HCT116 (cell line): Measurements from ENCODE around the gene TSR1. TPM values are rescaled to one million over a fixed set of nuclear protein-coding genes. Genes with fewer than 3 reads are reported as not detected.

Experiments used
- ATAC-seq: fragments of 200-7000 bp; cut with Tn5 transposase; 2 replicates; pipeline ENCODE4 v1.9.1; 2020; ENCODE audit warnings: mild to moderate bottlenecking, moderate library complexity
- BruUV-seq: library from RNA; stranded (reverse); fragments of 400-500 nt; replicated peaks from 2 replicates; lab custom pipeline; 2021; lab: Mats Ljungman, UMichigan
- CTCF ChIA-PET: fragments of 300-600 bp; sonication (Branson Sonifier 250); formaldehyde crosslinking; loops from one replicate; lab custom pipeline; 2021; ENCODE audit warnings: antibody characterized with exemption; lab: Charles Lee
- POLR2A ChIA-PET: fragments of 300-600, 350-600 bp; sonication (Branson Sonifier 250); formaldehyde crosslinking; loops from one replicate; lab custom pipeline; 2021; ENCODE audit warnings: antibody characterized with exemption; lab: Charles Lee
- RAD21 ChIA-PET, 2 experiments: fragments of 300-600 bp; sonication (Branson Sonifier 250); formaldehyde crosslinking; loops; one replicate each; lab custom pipeline; 2023; ENCODE audit warnings: low total read pairs in 2 of 2; ENCODE audit not compliant: uncharacterized antibody in 2 of 2, unreplicated experiment in 2 of 2, low non-redundant PET in 1 of 2; lab: Charles Lee
- DNase-seq: peaks from one replicate; pipeline ENCODE4 v3.0.0-alpha.2; 2010; ENCODE audit warnings: low read depth, low spot score
- H2AFZ ChIP-seq: fragments of 200-600 bp; shearing (Covaris generic), sonication (generic); 2 replicates; pipeline ENCODE4 v1.6.1; 2017; ENCODE audit warnings: low read depth, mixed run types, mixed read lengths, antibody characterized with exemption, low read length; ENCODE audit not compliant: poor library complexity, severe bottlenecking
- H3K27ac ChIP-seq: 2 replicates; pipeline ENCODE4 v1.5.1; 2012; ENCODE audit warnings: low read depth, low read length
- H3K27me3 ChIP-seq: fragments of 200-600 bp; sonication (generic); 2 replicates; pipeline ENCODE4 v1.6.1; 2016; ENCODE audit warnings: mixed run types, low read length, mixed read lengths; ENCODE audit not compliant: insufficient read depth
- H3K36me3 ChIP-seq, 2 experiments: fragments of 200-500 bp in 1 of 2; fragments of 200-600 bp in 1 of 2; sonication (Bioruptor generic) in 1 of 2; sonication (generic) in 1 of 2; 2 replicates each; pipeline versions ENCODE4 v1.5.1 to v1.6.1; 2014 to 2016; ENCODE audit warnings: low read length in 2 of 2, inconsistent platforms in 1 of 2, mixed read lengths in 1 of 2, mixed run types in 1 of 2; ENCODE audit not compliant: insufficient read depth in 2 of 2, control insufficient read depth in 1 of 2
- H3K4me1 ChIP-seq, 2 experiments: fragments of 200-600 bp in 1 of 2; sonication (generic) in 1 of 2; 2 replicates each; pipeline versions ENCODE4 v1.5.1 to v1.6.1; 2012 to 2017; ENCODE audit warnings: low read length in 2 of 2, inconsistent platforms in 1 of 2, mild to moderate bottlenecking in 1 of 2, mixed read lengths in 1 of 2, mixed run types in 1 of 2, moderate library complexity in 1 of 2; ENCODE audit not compliant: insufficient read depth in 2 of 2, control insufficient read depth in 1 of 2
- H3K4me2 ChIP-seq: fragments of 200-600 bp; sonication (generic); 2 replicates; pipeline ENCODE4 v1.6.1; 2017; ENCODE audit warnings: mixed run types, low read length, mixed read lengths
- H3K4me3 ChIP-seq, 2 experiments: fragments of 200-600 bp in 1 of 2; sonication (generic) in 1 of 2; replicated peaks in 1 of 2; 2 replicates each; pipeline ENCODE4 v1.5.1; 2011 to 2016; ENCODE audit warnings: low read length in 2 of 2, control low read depth in 1 of 2, low read depth in 1 of 2, mild to moderate bottlenecking in 1 of 2, mixed read lengths in 1 of 2, mixed run types in 1 of 2
- H3K79me2 ChIP-seq: fragments of 200-600 bp; sonication (generic); 2 replicates; pipeline ENCODE4 v1.6.1; 2017; ENCODE audit warnings: mild to moderate bottlenecking, mixed run types, low read length, moderate library complexity, mixed read lengths; ENCODE audit not compliant: insufficient read depth
- H3K9ac ChIP-seq: fragments of 200-600 bp; sonication (generic); 2 replicates; pipeline ENCODE4 v1.6.1; 2016; ENCODE audit warnings: low read length, mixed read lengths
- H3K9me2 ChIP-seq: fragments of 200-600 bp; sonication (generic), shearing (Covaris generic); 2 replicates; pipeline ENCODE4 v1.6.1; 2017; ENCODE audit warnings: mixed run types, mild to moderate bottlenecking, moderate library complexity; ENCODE audit not compliant: insufficient read depth
- H3K9me3 ChIP-seq, 2 experiments: fragments of 200-500 bp in 1 of 2; fragments of 200-600 bp in 1 of 2; sonication (Bioruptor generic) in 1 of 2; sonication (generic) in 1 of 2; 2 replicates each; pipeline ENCODE4 v1.6.1; 2014 to 2017; ENCODE audit warnings: low read length in 2 of 2, mixed read lengths in 2 of 2, inconsistent platforms in 1 of 2, low read depth in 1 of 2, mild to moderate bottlenecking in 1 of 2, mixed run types in 1 of 2, moderate library complexity in 1 of 2; ENCODE audit not compliant: control insufficient read depth in 1 of 2, insufficient read depth in 1 of 2
- H4K20me1 ChIP-seq: fragments of 200-600 bp; sonication (generic), shearing (Covaris generic); 2 replicates; pipeline ENCODE4 v1.6.1; 2017; ENCODE audit warnings: mixed run types, mild to moderate bottlenecking, moderate library complexity; ENCODE audit not compliant: insufficient read depth
- ATF3 ChIP-seq: IDR thresholded peaks from 2 replicates; pipeline ENCODE4 v1.6.1; 2012
- CBX3 ChIP-seq: IDR thresholded peaks from 2 replicates; pipeline ENCODE4 v1.6.1; 2012; ENCODE audit warnings: low read depth
- EGR1 ChIP-seq: IDR thresholded peaks from 2 replicates; pipeline ENCODE4 v1.6.1; 2012; ENCODE audit warnings: low read depth
- ELF1 ChIP-seq: IDR thresholded peaks from 2 replicates; pipeline ENCODE4 v1.6.1; 2012; ENCODE audit warnings: low read depth, borderline replicate concordance
- EZH2 ChIP-seq: fragments of 200-600 bp; sonication (generic); IDR thresholded peaks from 2 replicates; pipeline ENCODE4 v1.6.1; 2017; ENCODE audit warnings: antibody characterized with exemption, mixed run types
- EZH2phosphoT487 ChIP-seq: fragments of 200-600 bp; IDR thresholded peaks from 2 replicates; pipeline ENCODE4 v1.6.1; 2018; ENCODE audit warnings: antibody characterized with exemption, borderline replicate concordance
- JUND ChIP-seq: IDR thresholded peaks from 2 replicates; pipeline ENCODE4 v1.6.1; 2012
- POLR2A ChIP-seq: IDR thresholded peaks from 2 replicates; pipeline ENCODE4 v1.7.0; 2011; ENCODE audit warnings: borderline replicate concordance; ENCODE audit not compliant: insufficient read depth, insufficient read length; ENCODE audit errors: extremely low read depth
- RAD21 ChIP-seq: IDR thresholded peaks from 2 replicates; pipeline ENCODE4 v1.6.1; 2012; ENCODE audit warnings: low read depth, mild to moderate bottlenecking
- SIN3A ChIP-seq: IDR thresholded peaks from 2 replicates; pipeline ENCODE4 v1.6.1; 2012; ENCODE audit warnings: low read depth
- SP1 ChIP-seq: IDR thresholded peaks from 2 replicates; pipeline ENCODE4 v1.6.1; 2012; ENCODE audit warnings: low read depth
- SRF ChIP-seq: IDR thresholded peaks from 2 replicates; pipeline ENCODE4 v1.6.1; 2012; ENCODE audit warnings: low read depth
- TCF7L2 ChIP-seq: IDR thresholded peaks from 2 replicates; pipeline ENCODE4 v1.7.0; 2011; ENCODE audit warnings: borderline replicate concordance, inconsistent platforms; ENCODE audit not compliant: insufficient read depth, insufficient read length; ENCODE audit errors: extremely low read depth
- YY1 ChIP-seq: IDR thresholded peaks from 2 replicates; pipeline ENCODE4 v1.6.1; 2011; ENCODE audit warnings: low read length, low read depth, moderate library complexity, mild to moderate bottlenecking; ENCODE audit not compliant: insufficient replicate concordance; ENCODE audit errors: extremely low read depth
- ZBTB33 ChIP-seq: IDR thresholded peaks from 2 replicates; pipeline ENCODE4 v1.6.1; 2011; ENCODE audit warnings: mild to moderate bottlenecking, low read length, moderate library complexity; ENCODE audit not compliant: insufficient replicate concordance; ENCODE audit errors: extremely low read depth
- ZFX ChIP-seq: fragments of 450-650 bp; IDR thresholded peaks from 2 replicates; pipeline ENCODE4 v1.6.1; 2017
- ZNF274 ChIP-seq: fragments of 200-500 bp; sonication (Bioruptor generic); IDR thresholded peaks from 2 replicates; pipeline ENCODE4 v1.6.1; 2014; ENCODE audit warnings: mild to moderate bottlenecking, low read depth, low read length, inconsistent platforms
- intact Hi-C: fragments of 100-400 bp; cut with micrococcal nuclease; formaldehyde crosslinking; loops from 2 replicates; pipeline ENCODE4 v1.10.0; 2022
- total RNA-seq: library from RNA; stranded (reverse); gene quantifications from one replicate; pipeline ENCODE4 v1.2.1, GENCODE V29; 2021; ENCODE audit not compliant: unreplicated experiment
- TF ChIP-seq, protein P1 (sequence below): IDR thresholded peaks from 2 replicates; pipeline ENCODE4 v1.6.1; 2012

TSR1 gene
- total RNA-seq, 1 experiment from 2014 or later: 77.2 TPM

GRCh38 chr17:2279707-2280106 lies 56.5 kb downstream of the TSR1 start:
- intact Hi-C loops: no loop called here
- CTCF ChIA-PET: no interaction called here
- no peaks in the 10 kb centered on the region for H3K79me2 ChIP-seq
- H3K27me3 ChIP-seq: no peaks in the 10 kb centered on the region
- no peaks in the 10 kb centered on the region for H3K9me3 ChIP-seq
- no peaks in the 10 kb centered on the region for H4K20me1 ChIP-seq
- no peaks in the 10 kb centered on the region for H3K4me1 ChIP-seq
- H3K9me2 ChIP-seq: no peaks in the 10 kb centered on the region
- DNase-seq (no peak), ATAC-seq (no peak)
- H2AFZ ChIP-seq: no peak overlapping the region
- H3K36me3 ChIP-seq: peaks cover 23% of the 10 kb centered on the region in 2 experiments; a peak in 3 of 4 replicates
- no peak overlapping the region for H3K9ac ChIP-seq
- POLR2A ChIA-PET: no interaction called here
- TF ChIP-seq TCF7L2 (no peak), JUND (no peak)
- no peak overlapping the region for H3K4me2 ChIP-seq
- RAD21 ChIA-PET: no interaction called here
- no TSS peak for BruUV-seq
- no peak overlapping the region for H3K4me3 ChIP-seq
- H3K27ac ChIP-seq: no peak overlapping the region

DNA sequence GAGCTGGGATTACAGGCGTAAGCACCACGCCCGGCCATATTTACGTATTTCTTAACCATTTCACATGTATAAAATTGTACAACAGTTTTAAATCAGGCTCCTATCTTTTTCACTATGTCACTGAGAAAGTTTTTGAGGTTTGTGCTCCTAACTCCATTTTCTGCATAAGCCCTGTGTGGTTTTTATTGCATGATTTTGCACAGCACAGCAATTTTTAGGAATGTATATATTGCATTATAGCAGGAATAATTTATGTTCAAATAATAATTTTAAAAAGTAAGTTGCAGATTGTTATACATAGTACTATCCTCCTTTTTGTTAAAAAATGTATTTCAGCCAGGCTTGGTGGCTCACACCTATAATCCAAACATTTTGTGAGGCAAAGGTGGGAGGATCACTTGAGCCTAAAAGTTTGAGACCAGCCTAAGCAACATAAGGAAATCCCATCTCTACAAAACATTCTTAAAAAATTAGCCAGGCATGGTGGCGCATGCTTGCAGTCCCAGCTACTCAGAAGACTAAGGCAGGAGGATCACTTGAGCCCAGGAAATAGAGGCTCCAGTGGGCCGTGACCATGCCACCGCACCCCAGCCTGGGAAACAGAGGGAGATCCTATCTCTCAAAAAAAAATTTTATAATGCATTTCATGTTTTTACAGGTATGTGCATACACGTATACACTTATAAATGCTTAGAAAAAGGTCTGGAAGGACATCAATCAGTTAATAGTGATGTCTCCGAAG lies 58.7 kb downstream of the TSR1 start:
- no peak for DNase-seq
- RAD21 ChIA-PET: no interaction called here

More for the DNA sequence above, 58.7 kb downstream of the TSR1 start:
- no peak overlapping the region for H3K4me3 ChIP-seq
- BruUV-seq: no TSS peak
- H3K9me3 ChIP-seq: no peaks in the 10 kb centered on the region
- CTCF ChIA-PET: no interaction called here
- ATAC-seq: no peak
- H3K4me1 ChIP-seq: no peaks in the 10 kb centered on the region
- H3K4me2 ChIP-seq: no peak overlapping the region
- H3K27me3 ChIP-seq: no peaks in the 10 kb centered on the region
- no peak overlapping the region for H2AFZ ChIP-seq
- TF ChIP-seq YY1 (no peak), ZNF274 (no peak), EZH2 (no peak), ATF3 (no peak), RAD21 (no peak), EZH2phosphoT487 (no peak), JUND (no peak), ELF1 (no peak), SRF (no peak), ZFX (no peak), ZBTB33 (no peak), EGR1 (no peak), POLR2A (no peak), SP1 (no peak), SIN3A (no peak), TCF7L2 (no peak), CBX3 (no peak)
- TF ChIP-seq, protein P1, sequence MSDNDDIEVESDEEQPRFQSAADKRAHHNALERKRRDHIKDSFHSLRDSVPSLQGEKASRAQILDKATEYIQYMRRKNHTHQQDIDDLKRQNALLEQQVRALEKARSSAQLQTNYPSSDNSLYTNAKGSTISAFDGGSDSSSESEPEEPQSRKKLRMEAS: no peak
- H3K9me2 ChIP-seq: no peaks in the 10 kb centered on the region
- POLR2A ChIA-PET: no interaction called here
- peaks cover 21 to 23% of the 10 kb centered on the region in 2 experiments; a peak in 3 of 4 replicates for H3K36me3 ChIP-seq
- intact Hi-C loops: no loop called here
- H4K20me1 ChIP-seq: no peaks in the 10 kb centered on the region
- no peaks in the 10 kb centered on the region for H3K79me2 ChIP-seq
- no peak overlapping the region for H3K9ac ChIP-seq
- H3K27ac ChIP-seq: no peak overlapping the region
